ENCODE data around the gene EIF5A. TPM values are rescaled to one million over a fixed set of nuclear protein-coding genes. Genes with fewer than 3 reads are reported as not detected.
A peak's percentile ranks its signal among the peaks of the same experiment; 100 is the strongest.

Gene EIF5A
- total RNA-seq, 6 experiments from 2014 or later: 222 to 299 (median 238) TPM

DNA sequence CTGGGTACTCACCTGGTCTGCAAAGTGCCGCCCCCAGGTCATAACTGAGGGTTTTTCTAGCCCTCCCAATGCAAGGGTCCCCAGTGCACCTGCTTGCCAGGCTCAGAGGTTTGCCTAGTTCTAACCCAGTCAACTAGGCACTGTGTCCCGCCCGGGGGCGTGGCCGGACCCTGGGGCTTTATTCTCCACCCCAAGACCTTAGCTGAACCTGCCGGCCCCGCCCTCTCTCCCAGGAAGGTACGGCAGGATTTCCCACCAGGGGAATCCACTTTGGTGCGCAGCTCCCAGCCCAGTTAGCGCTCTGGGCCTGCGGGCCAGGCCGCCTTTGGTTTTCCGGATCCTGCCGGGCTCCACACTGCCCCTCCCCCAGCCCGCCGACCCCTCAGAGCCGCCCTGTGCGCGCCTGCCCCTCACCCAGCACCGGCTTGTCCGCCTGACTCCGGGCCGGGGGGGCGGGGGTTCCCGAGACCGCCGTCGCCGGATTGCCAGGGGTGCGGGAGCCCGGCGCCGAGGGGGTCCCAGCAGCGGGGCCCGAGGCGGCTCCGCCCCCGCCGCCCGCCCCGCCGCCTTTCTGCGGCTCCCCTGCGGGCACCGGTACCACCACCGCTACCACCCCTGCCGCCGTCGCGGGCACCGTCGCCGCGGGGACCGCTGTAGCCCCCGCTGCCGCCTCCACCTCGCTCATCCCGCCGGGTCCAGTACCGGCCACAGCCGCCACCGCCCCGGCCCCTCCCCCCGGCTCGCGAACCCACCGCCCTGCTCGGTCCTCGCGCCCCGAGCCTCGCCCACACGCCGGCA, 13.4 kb upstream of the EIF5A start:
- 19% methylated on average over 23 of the region's 75 CpGs for WGBS (ENCODE audit: insufficient coverage, low coverage, low lambda C conversion rate, missing lambda C conversion rate)
- ATAC-seq (peak; percentile 22 to 54 (median 36)), DNase-seq (no peak)
- Histone ChIP-seq H3K4me3 (peak overlapping the region in 1 of 3 donors; percentile 21), H3K27me3 (no peaks in the 10 kb centered on the region), H3K9me3 (no peaks in the 10 kb centered on the region), H3K4me1 (peaks cover 0 to 13% (median 2%) of the 10 kb centered on the region in 4 donors), H3K27ac (no peak overlapping the region), H3K36me3 (no peaks in the 10 kb centered on the region)
- intact Hi-C loops (cut with DNase I): no loop called here
- TF ChIP-seq, protein P1, sequence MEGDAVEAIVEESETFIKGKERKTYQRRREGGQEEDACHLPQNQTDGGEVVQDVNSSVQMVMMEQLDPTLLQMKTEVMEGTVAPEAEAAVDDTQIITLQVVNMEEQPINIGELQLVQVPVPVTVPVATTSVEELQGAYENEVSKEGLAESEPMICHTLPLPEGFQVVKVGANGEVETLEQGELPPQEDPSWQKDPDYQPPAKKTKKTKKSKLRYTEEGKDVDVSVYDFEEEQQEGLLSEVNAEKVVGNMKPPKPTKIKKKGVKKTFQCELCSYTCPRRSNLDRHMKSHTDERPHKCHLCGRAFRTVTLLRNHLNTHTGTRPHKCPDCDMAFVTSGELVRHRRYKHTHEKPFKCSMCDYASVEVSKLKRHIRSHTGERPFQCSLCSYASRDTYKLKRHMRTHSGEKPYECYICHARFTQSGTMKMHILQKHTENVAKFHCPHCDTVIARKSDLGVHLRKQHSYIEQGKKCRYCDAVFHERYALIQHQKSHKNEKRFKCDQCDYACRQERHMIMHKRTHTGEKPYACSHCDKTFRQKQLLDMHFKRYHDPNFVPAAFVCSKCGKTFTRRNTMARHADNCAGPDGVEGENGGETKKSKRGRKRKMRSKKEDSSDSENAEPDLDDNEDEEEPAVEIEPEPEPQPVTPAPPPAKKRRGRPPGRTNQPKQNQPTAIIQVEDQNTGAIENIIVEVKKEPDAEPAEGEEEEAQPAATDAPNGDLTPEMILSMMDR (IDR thresholded peaks at IDR 0.05): no peak
- no peak for TF ChIP-seq POLR2A (IDR thresholded peaks at IDR 0.05)

DNA sequence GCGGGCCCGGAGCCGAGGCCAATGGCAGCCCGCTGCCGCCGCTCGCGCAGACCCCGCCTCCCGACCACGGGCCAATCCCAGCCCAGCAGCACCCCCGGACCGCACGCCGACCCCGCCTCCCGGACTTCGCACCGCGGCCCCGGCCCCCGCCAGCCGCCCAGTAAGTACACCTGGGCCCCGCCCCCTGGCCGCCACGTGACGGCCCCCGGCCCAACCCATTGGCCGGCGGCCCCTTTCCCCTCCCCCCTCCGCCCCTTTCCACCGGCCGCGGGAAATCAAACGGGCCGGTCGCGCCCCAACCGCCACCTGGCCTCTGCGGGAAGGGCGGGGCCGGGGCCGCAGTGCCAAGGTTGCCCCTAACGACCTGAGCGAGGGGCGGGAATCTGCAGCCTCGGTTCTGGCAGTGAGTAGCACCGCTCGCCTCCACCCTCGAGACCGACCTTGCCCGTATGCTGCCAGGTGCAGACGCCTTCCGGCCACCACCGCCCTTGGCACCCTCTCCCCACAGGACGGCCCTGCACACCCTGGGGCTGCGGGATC, 12.7 kb upstream of the EIF5A start, which contains the start of gene YBX2:
Gene YBX2, minus strand, starts transcription at position 26 of the 540 bp plus-strand sequence. CDS start 139 bp downstream, outside the sequence.
- H3K4me3 ChIP-seq: peak within 1 kb of the TSS in 1 of 3 donors; percentile 21
- ATAC-seq (peak; percentile 70 to 81 (median 79)), DNase-seq (peak; percentile 80 to 88 (median 87))
- no peaks in the 10 kb centered on the region for H3K9me3 ChIP-seq
- peaks cover 0 to 13% (median 2%) of the 10 kb centered on the region in 4 donors for H3K4me1 ChIP-seq
- intact Hi-C loops (cut with DNase I): no loop called here
- TF ChIP-seq, protein P1 (IDR thresholded peaks at IDR 0.05): no peak
- TF ChIP-seq POLR2A (IDR thresholded peaks at IDR 0.05): no peak
- H3K27ac ChIP-seq: no peak within 1 kb of the TSS
- H3K36me3 ChIP-seq: no peaks in the 10 kb centered on the region
- WGBS (ENCODE audit: insufficient coverage, low coverage, low lambda C conversion rate, missing lambda C conversion rate): 0% methylated on average over 12 of the region's 57 CpGs
- H3K27me3 ChIP-seq: no peaks in the 10 kb centered on the region

- Histone ChIP-seq H3K36me3 (no peaks in the 10 kb centered on the region), H3K4me3 (no peak overlapping the region), H3K4me1 (peaks cover 0 to 13% (median 2%) of the 10 kb centered on the region in 4 donors), H3K27ac (no peak overlapping the region), H3K9me3 (no peaks in the 10 kb centered on the region), H3K27me3 (no peaks in the 10 kb centered on the region)
- TF ChIP-seq, protein P1 (IDR thresholded peaks at IDR 0.05): no peak
- TF ChIP-seq POLR2A (IDR thresholded peaks at IDR 0.05): no peak
- ATAC-seq: no peak
- no peak for DNase-seq
- 53% methylated on average over 27 of the region's 42 CpGs for WGBS (ENCODE audit: insufficient coverage, low coverage, low lambda C conversion rate, missing lambda C conversion rate)
- intact Hi-C loops (cut with DNase I): no loop called here
Measured at GRCh38 chr17:7295230-7296180, 11.9 kb upstream of the EIF5A start.

- H3K4me3 ChIP-seq: no peak overlapping the region
- peak; percentile 83 to 86 (median 85) for DNase-seq
- TF ChIP-seq, protein P1 (IDR thresholded peaks at IDR 0.05): peak; percentile 92 to 97 (median 96)
- no peak for TF ChIP-seq POLR2A (IDR thresholded peaks at IDR 0.05)
- H3K36me3 ChIP-seq: no peaks in the 10 kb centered on the region
- no peak overlapping the region for H3K27ac ChIP-seq
- WGBS (ENCODE audit: insufficient coverage, low coverage, low lambda C conversion rate, missing lambda C conversion rate): 8% methylated on average over 6 of the region's 51 CpGs
- H3K9me3 ChIP-seq: no peaks in the 10 kb centered on the region
- no peaks in the 10 kb centered on the region for H3K27me3 ChIP-seq
- peak; percentile 80 to 93 (median 88) for ATAC-seq
- intact Hi-C loops (cut with DNase I): no loop called here
- H3K4me1 ChIP-seq: peaks cover 0 to 13% (median 2%) of the 10 kb centered on the region in 4 donors
Measured at GRCh38 chr17:7296189-7296861, 11.1 kb upstream of the EIF5A start.
